ENCODE measurements around the gene DYNLT4.
"Not testable (repeated sequence)": the region's sequence is repeated elsewhere in the genome, so short reads cannot be mapped to it uniquely, and the experiment has no call there.

The DYNLT4 gene

DNA sequence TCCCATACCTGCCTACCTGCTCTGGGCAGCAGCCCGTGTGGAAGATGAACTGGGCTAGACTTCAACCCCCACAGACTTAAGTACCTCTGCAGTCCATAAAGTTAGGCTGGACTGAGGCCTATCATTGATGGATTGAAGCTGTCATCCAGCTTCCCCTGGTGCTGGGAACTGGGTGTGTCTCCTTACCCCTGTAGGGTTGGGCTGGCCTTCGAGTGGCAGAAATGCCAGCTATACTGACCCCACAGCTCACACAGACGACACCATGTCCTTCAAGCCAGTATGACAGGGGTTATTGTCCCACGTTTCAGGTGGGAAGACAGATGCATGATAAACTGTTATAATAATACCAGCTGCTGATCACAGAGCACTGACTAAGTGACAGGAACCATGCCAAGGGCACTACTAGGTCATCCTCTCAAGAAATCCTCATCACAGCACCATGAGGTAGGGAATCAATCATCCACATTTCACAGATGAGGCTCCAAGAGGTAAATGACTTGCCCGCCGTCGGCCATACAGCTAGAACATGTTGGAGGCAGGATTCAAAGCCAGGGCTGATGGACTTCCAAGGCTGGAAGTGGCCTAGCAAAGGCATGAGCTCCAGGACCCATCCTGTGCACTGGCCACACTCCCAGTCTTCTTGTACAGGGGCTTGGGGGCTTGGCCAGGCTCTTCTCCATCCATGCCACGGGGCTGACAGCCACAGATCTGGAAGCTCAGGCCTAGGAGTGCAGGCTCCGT, 18.9 kb downstream of the DYNLT4 start, which contains the start of gene BEST4:
Gene BEST4 (minus strand): TSS at position 51 of the 741 bp plus-strand sequence. CDS start 465 bp downstream, outside the sequence.
- no peak for DNase-seq (ENCODE audit: low read depth)

DNA sequence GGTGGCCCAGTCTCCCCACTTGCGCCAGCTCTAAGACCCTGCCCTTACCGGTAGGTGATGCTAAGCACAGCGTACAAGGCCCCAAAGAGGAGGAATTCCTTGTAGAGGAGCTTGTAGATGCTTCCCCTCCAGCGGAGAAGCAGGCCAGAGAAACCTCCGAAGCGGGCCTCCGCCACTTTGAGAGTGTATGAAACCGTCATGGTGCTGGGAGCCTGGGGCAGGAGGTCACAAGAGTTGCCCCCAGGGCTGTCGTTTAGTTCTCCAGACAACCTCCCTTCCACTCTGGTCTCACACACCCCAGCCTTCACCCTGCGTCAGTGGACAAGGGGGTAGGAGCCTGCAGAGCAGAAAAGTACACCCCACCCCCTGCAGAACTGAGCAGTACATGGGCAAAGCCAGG, 19.6 kb downstream of the DYNLT4 start:
- DNase-seq (ENCODE audit: low read depth), result no peak

DNA sequence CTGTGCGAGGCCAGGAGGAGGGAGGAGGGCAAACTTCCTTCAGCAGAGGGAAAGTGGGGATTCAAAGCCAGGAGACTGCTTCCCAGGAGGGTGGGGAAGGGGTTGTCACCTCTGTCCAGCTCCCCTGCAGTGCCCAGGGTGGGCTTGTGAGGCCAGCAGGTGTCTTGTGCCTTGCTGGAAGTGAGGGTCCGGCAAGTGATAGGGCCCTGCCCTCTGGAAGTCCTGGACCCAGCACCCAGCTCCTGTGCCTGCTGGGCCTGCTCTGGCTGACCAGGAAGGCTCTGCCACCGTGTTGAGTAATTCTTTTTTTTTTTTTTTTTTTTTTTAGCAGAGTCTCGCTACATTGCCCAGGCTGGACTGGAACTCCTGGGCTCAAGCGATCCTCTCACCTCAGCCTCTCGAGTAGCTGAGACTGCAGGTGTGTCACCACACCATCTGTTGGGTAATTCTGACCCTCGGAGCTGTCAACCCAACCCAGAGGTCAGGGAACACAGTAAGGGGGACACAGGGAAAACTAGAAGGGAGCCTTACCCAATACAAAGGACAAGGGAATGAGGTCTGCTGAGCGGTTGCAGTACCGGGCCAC, 20.2 kb downstream of the DYNLT4 start:
- no peak for DNase-seq (ENCODE audit: low read depth)

DNA sequence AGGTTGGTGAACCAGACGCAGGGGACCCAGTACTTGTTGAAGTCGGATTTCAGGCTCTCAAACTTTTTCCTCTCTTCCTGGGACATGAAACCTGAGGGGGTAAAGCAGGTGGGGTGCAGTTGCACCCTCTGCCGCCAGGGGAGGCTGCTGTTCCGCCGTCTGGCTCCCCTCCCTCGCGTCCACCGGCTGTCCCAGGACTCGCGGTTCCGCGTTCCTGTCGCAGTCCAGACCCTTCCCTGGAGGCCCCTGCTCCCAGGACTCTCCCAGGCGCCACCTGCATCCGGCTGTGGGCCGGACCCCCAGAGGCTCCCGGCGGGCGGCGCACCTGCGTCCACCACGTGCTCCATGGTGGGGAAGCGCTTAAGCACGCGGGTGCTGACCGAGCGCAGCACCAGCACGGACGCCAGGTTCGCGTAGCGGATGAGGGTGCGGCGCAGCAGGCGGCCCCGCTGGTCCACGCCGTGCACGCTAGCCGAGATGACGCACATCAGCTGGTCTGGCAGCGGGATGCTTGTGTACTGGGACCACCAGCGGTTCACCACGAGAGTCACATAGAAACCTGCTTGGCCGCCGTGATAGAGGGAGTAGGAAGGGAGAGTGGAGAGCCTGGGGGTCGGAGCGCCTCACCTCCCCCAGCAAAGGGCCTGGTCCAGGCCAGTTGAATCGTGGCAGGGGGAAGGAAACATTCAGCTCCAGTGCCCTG, 20.9 kb downstream of the DYNLT4 start:
- DNase-seq (ENCODE audit: low read depth), result no peak

DNA sequence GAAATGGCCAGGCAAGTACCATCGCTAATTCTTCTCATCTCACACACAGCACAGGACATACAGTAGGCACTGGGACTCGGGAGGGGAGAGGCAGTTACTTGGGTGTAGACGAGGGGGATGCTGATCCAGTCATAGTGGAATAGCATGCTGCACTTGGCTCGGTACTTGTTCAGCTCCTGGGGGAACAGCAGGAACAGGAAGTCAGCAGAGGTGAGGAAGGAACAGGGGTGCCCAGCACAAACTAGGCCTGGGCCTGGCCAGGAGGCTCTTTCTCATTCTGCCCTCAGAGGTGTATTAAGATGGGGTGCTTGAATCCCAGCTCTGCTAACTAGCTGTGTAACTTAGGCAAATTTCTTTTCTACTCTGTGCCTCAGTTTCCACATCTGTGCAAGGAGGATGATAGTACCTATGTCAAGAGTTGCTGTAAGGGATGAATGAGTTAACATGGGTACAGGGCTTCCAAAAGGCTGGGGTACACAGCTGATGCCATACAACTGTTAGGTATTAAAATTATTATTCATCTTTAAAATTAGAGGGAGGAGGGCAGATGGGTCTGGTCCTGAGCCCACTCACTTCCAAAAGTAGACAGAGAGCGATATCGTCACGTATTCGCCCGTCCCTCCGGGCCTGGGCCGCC, 21.5 kb downstream of the DYNLT4 start:
- no peak for DNase-seq (ENCODE audit: low read depth)

DNA sequence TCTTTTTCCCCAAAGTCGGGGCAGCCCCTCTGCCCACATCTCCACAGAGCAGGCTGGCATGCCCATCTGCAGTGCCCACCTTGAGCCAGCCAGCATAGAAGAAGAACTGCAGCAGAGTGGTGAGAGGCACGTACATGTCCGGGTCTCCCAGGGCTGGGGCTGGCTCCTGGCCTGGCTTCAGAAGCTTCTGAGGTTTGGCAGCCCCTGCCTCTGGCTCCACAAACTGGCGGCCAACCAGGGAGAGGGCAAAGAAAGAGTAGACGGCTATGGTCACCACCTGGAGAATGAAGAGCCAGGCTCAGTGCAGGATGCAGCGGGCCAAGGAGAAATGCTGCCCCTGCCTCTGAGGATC, 22.1 kb downstream of the DYNLT4 start:
- no peak for DNase-seq (ENCODE audit: low read depth)

DNA sequence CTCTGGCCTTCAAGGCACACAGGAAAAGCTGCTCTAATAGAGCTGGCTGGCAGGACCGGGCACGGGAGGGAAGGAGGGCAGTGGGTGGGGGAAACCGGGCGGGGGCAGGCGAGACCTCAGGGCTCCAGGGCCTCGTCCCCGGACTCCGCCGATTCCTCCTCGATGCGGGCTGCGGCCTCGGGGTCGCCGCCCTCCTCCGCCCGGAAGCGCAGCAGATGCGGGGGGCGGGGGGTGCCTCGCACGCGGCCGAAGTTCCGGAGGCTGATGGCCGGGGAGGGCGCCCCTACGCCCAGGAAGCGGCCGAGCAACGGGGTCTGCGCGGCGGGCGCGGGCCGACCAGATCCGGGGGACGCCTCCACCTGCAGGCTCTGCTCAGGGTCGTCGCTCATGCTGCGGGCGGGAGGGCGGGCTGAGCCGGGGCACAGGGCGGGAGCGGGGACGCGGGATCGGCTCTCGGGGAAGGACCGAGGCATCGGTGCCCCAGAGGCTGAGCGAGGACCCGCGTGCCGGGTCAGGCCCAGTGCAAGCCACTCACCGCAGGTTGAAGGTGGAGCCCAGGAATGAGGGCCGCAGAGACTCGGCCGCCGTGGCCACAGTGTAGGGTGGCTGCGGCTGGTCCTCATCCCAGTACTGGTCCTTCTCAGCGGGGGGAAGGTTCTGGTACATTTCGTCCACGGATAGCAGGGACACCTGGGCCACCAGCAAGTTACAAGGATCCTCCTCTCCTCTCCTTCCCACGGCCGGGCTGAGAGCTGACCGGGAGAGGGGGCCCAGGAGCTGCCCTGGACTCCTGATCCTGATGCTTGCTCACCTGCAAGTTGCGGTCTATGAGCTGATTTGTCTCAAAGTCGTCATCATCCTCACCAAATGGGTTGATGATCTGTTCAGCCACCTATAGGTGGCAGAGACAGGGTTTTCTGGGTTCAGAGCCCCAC, 22.8 kb downstream of the DYNLT4 start:
- no peak for DNase-seq (ENCODE audit: low read depth)

DNA sequence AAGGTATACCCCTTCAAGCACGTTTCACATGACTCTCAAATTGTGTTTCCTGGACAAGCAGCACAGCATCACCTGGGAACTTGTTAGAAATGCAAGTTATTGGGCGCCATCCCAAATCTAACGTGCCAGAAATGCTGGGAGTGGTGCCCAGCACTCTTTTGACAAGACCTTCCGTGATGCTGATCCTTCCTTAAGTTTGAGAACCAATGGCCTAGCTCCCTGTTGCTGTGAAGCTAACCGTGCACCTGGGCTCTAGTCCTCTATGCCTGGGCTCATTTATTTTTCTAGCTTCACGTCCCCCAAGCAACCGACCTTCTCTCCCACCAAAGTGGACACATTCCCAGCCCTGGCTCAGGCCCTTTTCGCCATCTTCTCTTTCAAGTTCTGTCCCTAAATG, 23.5 kb downstream of the DYNLT4 start:
- no peak for DNase-seq (ENCODE audit: low read depth)

DNA sequence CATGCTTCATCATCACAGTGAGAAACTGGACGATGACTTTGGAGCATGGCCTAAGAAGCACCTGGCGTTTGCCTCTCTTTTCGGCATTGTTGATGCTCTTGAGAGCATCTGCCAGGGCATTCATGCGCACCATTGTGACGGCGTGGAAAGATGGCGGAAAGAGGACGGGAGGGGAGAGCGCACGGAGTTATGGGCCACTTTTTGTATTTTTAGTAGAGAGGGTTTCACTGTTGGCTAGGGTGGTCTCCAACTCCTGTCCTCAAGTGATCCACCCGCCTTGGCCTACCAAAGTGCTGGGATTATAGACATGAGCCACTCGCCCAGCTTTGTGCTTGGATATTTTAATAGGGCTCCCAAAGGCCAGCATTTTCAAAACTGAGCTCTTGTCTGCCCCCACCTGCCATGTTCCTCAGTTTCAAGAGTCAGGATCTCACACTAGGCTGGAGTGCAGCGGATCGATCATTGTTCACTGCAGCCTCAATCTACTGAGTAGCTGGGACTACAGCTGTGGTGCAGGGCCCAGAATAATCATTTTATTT, 26.5 kb downstream of the DYNLT4 start:
- no peak for DNase-seq (ENCODE audit: low read depth)

DNA sequence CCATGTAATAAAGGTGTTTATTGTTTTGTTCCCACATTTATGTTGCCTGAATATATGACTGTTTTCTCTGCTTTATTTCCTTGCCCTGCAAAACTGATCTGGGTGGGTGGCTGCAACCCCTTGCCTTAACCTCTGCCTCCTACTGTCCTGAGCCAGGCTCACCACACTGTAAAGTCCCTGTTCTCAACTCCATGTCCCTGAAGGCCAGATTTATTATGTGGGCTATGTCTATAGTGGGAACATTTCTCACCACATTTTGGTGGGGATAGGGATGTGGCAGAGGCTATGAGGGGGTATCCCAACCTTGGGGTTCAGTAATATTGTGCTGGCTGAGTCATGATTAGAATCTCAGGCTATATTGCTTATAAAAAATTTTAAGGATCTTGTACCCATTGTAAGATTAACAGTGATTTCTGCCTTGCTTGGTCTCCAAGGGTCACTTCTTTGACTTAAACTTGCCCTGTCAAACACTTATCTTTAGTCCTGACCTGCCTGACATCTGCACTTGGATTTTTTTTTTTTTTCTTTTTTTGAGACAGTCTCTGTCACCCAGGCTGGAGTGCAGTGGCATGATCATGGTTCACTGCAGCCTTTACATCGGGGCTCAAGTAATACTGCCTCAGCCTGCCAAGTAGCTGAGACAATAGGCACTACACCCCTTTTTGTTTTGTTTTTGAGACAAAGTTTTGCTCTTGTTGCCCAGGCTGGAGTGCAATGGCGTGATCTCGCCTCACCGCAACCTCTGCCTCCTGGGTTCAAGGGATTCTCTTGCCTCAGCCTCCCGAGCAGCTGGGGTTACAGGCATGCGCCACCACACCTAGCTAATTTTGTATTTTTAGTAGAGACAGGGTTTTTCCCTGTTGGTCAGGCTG, 28.2 kb downstream of the DYNLT4 start:
- DNase-seq (ENCODE audit: low read depth), result no peak

DNA sequence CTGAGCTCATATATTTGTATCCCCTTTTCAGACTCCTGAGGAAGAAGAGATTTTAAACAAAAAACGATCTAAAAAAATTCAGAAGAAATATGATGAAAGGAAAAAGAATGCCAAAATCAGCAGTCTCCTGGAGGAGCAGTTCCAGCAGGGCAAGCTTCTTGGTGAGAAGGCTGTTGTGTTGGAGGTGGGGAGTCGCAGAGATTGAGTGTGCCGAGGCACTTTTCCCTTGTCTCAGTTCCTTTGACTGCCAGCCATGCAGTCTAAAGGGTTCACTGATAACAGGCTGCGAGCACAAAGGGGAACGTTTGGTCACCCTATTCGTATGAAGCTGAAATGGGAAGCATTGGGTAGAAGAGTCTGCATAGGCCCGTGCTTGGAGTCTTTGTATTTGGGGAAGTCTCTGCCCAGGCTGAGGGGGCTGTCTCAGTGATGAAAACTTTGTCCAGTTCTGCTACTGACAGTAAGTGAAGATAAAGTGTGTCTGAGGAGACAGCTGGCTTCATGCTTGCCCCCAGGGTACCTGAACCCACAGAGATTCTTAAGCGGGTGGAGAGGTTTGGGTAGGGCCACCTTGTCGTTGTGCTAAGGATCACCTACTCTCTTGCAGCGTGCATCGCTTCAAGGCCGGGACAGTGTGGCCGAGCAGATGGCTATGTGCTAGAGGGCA, 29.0 kb downstream of the DYNLT4 start:
- no peak for DNase-seq (ENCODE audit: low read depth)

DNA sequence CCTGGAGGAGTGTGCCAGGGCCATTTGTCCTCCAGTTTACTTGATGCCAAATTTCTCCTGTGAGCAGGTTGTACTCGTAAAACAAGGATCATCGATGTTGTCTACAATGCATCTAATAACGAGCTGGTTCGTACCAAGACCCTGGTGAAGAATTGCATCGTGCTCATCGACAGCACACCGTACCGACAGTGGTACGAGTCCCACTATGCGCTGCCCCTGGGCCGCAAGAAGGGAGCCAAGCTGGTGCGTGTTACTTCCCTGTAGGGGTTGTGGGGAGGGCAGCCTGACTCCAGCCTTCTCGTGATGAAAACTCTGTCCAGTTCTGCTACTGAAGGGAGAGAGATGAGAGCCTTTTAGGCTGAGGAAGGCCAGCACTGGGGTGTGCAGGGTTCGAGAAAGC, 29.6 kb downstream of the DYNLT4 start:
- DNase-seq (ENCODE audit: low read depth), result no peak

DNA sequence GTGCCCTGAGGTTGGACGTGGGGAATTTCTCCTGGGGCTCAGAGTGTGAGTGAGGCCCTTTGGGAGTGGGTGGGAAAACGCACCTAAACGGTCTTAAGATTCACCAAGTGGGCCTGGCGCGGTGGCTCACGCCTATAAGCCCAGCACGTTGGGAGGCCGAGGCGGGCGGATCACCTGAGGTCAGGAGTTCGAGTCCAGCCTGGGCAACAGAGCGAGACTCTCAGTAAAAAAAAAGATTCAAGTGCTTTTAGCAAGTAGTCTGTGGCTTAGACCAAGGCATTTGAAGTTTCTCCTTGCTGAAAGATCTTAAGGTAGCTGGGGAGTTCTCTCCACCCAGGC, 30.5 kb downstream of the DYNLT4 start:
- no peak for DNase-seq (ENCODE audit: low read depth)

DNA sequence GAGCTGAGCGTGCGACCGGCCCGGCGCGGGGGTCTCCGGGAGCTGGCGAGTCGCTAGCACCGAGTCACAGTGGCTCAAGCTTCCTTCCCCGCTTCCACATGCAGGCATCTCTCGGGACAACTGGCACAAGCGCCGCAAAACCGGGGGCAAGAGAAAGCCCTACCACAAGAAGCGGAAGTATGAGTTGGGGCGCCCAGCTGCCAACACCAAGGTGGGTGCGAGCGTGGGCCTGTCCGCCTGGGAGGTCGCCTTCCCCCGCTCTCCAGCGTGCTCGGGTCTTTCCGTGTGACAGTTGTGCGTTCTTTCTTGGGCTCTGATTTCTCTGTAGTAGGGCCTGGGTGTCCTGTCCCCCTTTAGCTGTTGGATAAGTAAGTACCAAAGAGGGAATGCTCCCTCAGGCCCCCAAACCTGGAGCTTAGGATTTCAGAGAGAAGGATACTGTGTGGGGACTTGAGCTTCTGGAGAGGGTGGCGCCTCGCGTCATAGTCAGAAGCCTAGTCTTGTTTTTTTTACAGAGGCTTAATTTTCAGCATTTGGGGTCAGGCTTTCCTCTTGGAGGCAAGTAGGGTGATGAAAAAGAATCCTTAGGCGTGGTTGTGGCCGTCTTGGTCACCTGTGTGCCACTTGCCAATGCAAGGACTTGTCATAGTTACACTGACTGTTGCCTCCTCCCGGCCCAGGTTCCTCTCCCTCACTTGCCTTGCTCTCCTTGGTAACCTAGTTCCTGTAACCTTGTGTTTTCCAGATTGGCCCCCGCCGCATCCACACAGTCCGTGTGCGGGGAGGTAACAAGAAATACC, 31.0 kb downstream of the DYNLT4 start:
- no peak for DNase-seq (ENCODE audit: low read depth)

DNA sequence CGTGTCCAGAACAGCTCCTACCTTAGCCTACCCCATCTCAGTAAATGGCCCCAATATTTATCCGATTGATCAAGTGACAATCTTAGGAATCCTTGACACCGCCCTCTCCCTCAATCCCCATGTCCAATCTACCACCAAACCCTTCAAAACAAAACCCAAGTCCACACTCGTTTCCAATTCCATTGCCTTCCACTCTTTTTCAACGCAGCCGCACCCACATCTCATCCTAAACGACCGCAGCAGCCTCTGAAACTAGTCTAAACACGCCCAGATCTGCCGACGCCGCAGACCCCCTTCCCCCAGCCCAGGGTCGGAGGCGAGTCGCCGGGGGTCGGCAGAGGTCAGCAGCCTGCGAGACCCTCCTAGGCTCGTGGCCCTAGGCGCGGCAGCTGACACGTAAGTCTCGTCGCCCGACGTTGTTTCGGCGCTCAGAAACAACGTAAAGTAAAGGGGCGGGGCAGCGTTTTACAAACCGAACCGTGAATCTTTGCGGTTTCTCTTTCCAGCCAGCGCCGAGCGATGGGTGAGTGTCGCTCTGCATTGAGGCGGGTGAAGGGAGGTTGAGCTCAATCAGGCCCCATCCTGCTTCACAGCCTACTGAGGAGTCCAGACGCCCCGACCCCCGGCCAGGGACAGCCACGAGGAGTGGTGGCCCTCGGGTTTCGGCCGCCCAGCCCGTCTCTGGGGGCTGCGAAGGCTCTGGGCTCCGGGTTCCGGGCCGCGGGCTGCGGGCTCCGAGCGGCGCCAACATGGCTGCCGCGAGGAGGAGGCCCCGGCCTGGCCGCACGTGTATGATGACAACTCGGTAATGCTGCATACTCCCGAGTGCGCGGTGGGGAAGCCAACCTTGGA, 31.8 kb downstream of the DYNLT4 start, which contains the start of gene RPS8:
Gene RPS8 (plus strand): TSS at position 463 of the 852 bp plus-strand sequence. CDS start 57 bp downstream, at position 520.
- peak; percentile 89 for DNase-seq (ENCODE audit: low read depth)

DNA sequence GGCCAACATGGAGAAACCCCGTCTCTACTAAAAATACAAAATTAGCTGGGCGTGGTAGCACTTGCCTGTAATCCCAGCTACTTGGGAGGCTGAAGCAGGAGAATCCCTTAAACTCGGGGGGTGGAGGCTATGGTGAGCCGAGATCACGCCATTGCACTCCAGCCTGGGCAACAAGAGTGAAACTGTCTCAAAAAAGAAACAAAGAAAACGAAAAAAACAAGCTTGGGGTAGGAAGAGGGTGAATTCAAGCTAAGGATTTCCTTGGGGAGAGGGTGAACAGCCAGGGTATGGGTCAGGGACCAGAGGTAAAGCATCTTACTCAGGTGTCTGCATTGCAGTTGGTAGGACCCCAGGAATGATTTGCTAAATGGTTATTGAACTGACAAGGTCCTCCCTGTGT, 40.7 kb downstream of the DYNLT4 start:
- not testable (repeated sequence) for DNase-seq (ENCODE audit: low read depth)

DNA sequence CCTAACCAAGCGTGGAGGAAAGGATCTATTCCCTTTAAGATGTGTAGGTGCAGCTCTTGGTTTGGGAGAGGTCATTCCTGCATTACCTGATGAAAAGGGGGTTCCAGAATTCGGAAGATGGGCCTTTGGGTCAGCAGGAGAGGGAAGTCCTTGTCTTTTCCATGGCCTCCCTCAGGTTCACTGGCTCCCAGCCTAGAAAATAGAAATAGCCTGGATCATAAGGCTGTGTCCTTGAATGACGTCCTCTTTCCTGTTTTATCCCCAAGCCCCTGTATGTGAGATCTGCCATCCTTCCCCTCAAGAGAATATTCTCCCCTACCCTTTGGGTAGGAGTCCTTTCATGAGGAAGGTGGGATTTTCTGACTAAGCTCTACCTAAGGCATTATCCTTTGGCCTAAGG, 46.3 kb downstream of the DYNLT4 start:
- no peak for DNase-seq (ENCODE audit: low read depth)

DNA sequence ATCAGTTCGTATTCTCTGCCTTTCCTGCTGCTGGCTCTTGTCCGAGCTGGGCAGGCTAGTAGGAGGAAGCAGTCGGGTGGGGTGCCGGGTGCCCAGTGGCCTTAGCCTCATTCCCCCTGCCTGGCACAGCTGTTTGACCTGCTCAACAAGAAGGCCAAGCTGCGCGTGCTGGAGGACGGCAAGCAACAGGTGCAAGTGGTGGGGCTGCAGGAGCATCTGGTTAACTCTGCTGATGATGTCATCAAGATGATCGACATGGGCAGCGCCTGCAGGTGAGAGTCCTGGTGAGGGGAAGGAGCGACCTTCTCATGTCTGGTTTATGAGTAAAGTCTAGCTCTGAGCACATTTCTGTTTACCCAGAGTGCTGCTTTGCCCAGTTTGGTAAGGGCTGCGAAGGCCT, 48.1 kb downstream of the DYNLT4 start:
- no peak for DNase-seq (ENCODE audit: low read depth)
